HG03378 (cell line): ENCODE data around the gene PLCB1.

Experiments used
- ATAC-seq: cut with Tn5 transposase; IDR thresholded peaks from one replicate; pipeline ENCODE4 v1.9.1; 2021; ENCODE audit warnings: mild to moderate bottlenecking, moderate library complexity; ENCODE audit not compliant: unreplicated experiment

The PLCB1 gene

GRCh38 chr20:8474027-8474668 is 342.1 kb downstream of the PLCB1 start:
- no peak for ATAC-seq

GRCh38 chr20:8476021-8476420 is 344.0 kb downstream of the PLCB1 start:
- ATAC-seq, result no peak

- ATAC-seq, result no peak
Observed at GRCh38 chr20:8480597-8480996, 348.5 kb downstream of the PLCB1 start.

- no peak for ATAC-seq
Observed at GRCh38 chr20:8487696-8488095, 355.6 kb downstream of the PLCB1 start.

- ATAC-seq, result no peak
Observed at GRCh38 chr20:8489094-8489883, 357.2 kb downstream of the PLCB1 start.

- ATAC-seq, result no peak
Observed at GRCh38 chr20:8490076-8490830, 358.2 kb downstream of the PLCB1 start.

- no peak for ATAC-seq
Observed at GRCh38 chr20:8492173-8492572, 360.1 kb downstream of the PLCB1 start.

GRCh38 chr20:8498571-8498970 is 366.5 kb downstream of the PLCB1 start:
- no peak for ATAC-seq

GRCh38 chr20:8504030-8504429 is 372.0 kb downstream of the PLCB1 start:
- ATAC-seq, result no peak

- ATAC-seq, result no peak
Observed at GRCh38 chr20:8505476-8506200, 373.6 kb downstream of the PLCB1 start.

- no peak for ATAC-seq
Observed at GRCh38 chr20:8507231-8507630, 375.2 kb downstream of the PLCB1 start.

GRCh38 chr20:8509809-8510208 is 377.7 kb downstream of the PLCB1 start:
- no peak for ATAC-seq

- no peak for ATAC-seq
Observed at GRCh38 chr20:8510808-8511207, 378.7 kb downstream of the PLCB1 start.

GRCh38 chr20:8512003-8512402 is 379.9 kb downstream of the PLCB1 start:
- ATAC-seq, result no peak

GRCh38 chr20:8515810-8516435 is 383.9 kb downstream of the PLCB1 start:
- no peak for ATAC-seq

- no peak for ATAC-seq
Observed at GRCh38 chr20:8518878-8519277, 386.8 kb downstream of the PLCB1 start.

GRCh38 chr20:8519887-8520286 is 387.8 kb downstream of the PLCB1 start:
- no peak for ATAC-seq

- ATAC-seq, result no peak
Observed at GRCh38 chr20:8522168-8522567, 390.1 kb downstream of the PLCB1 start.

- ATAC-seq, result no peak
Observed at GRCh38 chr20:8523684-8524083, 391.6 kb downstream of the PLCB1 start.

- no peak for ATAC-seq
Observed at GRCh38 chr20:8524101-8525016, 392.3 kb downstream of the PLCB1 start.
